H1 (cell line): ENCODE measurements around the gene SYDE1.

ENCODE experiments used
- CEBPB ChIP-seq: IDR thresholded peaks from 2 replicates; pipeline ENCODE4 v1.6.1; 2012; ENCODE audit warnings: low read depth, low read length
- E2F6 ChIP-seq: IDR thresholded peaks from 2 replicates; pipeline ENCODE4 v1.6.1; 2012; ENCODE audit warnings: inconsistent platforms
- GTF2F1 ChIP-seq: IDR thresholded peaks from 2 replicates; pipeline ENCODE4 v1.6.1; 2012; ENCODE audit warnings: low read depth, low read length, improper control_type of control experiment, borderline replicate concordance
- MAFK ChIP-seq: IDR thresholded peaks from 2 replicates; pipeline ENCODE4 v1.6.1; 2012; ENCODE audit warnings: low read depth, mild to moderate bottlenecking, improper control_type of control experiment, low read length
- POLR2A ChIP-seq, 2 experiments: IDR thresholded peaks; 1 replicate in 1 of 2; 2 replicates in 1 of 2; pipeline ENCODE4 v1.6.1; 2011; ENCODE audit warnings: low read depth in 2 of 2, low read length in 2 of 2, mild to moderate bottlenecking in 2 of 2; ENCODE audit errors: control extremely low read depth in 1 of 2
- SRF ChIP-seq: IDR thresholded peaks from 2 replicates; pipeline ENCODE4 v1.6.1; 2011; ENCODE audit warnings: mild to moderate bottlenecking, low read depth, low read length, moderate library complexity
- YY1 ChIP-seq: IDR thresholded peaks from 2 replicates; pipeline ENCODE4 v1.6.1; 2011; ENCODE audit warnings: low read depth, mild to moderate bottlenecking, low read length
- TF ChIP-seq, protein P1 (sequence below), 3 experiments: IDR thresholded peaks; 1 replicate in 2 of 3; 2 replicates in 1 of 3; pipeline versions ENCODE4 v1.5.1 to v1.6.1; 2011; ENCODE audit warnings: low read length in 3 of 3, mild to moderate bottlenecking in 3 of 3, inconsistent platforms in 2 of 3, low read depth in 1 of 3, moderate library complexity in 1 of 3; ENCODE audit not compliant: insufficient read depth in 1 of 3; ENCODE audit errors: control extremely low read depth in 1 of 3

- no peak for TF ChIP-seq POLR2A (IDR thresholded peaks at IDR 0.05; ENCODE audit: control extremely low read depth in 1 of 2, low read depth in 2 of 2, low read length in 2 of 2)
- TF ChIP-seq, protein P1, sequence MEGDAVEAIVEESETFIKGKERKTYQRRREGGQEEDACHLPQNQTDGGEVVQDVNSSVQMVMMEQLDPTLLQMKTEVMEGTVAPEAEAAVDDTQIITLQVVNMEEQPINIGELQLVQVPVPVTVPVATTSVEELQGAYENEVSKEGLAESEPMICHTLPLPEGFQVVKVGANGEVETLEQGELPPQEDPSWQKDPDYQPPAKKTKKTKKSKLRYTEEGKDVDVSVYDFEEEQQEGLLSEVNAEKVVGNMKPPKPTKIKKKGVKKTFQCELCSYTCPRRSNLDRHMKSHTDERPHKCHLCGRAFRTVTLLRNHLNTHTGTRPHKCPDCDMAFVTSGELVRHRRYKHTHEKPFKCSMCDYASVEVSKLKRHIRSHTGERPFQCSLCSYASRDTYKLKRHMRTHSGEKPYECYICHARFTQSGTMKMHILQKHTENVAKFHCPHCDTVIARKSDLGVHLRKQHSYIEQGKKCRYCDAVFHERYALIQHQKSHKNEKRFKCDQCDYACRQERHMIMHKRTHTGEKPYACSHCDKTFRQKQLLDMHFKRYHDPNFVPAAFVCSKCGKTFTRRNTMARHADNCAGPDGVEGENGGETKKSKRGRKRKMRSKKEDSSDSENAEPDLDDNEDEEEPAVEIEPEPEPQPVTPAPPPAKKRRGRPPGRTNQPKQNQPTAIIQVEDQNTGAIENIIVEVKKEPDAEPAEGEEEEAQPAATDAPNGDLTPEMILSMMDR (IDR thresholded peaks at IDR 0.05; ENCODE audit: control extremely low read depth in 1 of 3, insufficient read depth in 1 of 3, low read depth in 1 of 3, low read length in 3 of 3): no peak
- TF ChIP-seq YY1: no peak
- TF ChIP-seq SRF: no peak
- TF ChIP-seq GTF2F1: no peak
- no peak for TF ChIP-seq MAFK
- TF ChIP-seq E2F6: no peak
- no peak for TF ChIP-seq CEBPB
Observed at GRCh38 chr19:15137777-15138176, 30.6 kb downstream of the SYDE1 start.
